CD8-positive, alpha-beta memory T cell (primary cell): ENCODE results near the gene PRUNE2. TPM values are rescaled to one million over a fixed set of nuclear protein-coding genes. Genes with fewer than 3 reads are reported as not detected.

Source experiments
- CTCF ChIA-PET: fragments of 350-600 bp; sonication (Branson Sonifier 250); formaldehyde crosslinking; loops from one replicate; lab custom pipeline; 2021; ENCODE audit warnings: antibody characterized with exemption; lab: Charles Lee
- POLR2A ChIA-PET: fragments of 350-600 bp; sonication (Branson Sonifier 250); formaldehyde crosslinking; loops from one replicate; lab custom pipeline; 2021; ENCODE audit warnings: antibody characterized with exemption; lab: Charles Lee
- DNase-seq, 5 donors: peaks; one replicate each; pipeline versions ENCODE4 v3.0.0 to v3.0.0-alpha.2; 2020 to 2022; ENCODE audit warnings: mixed read lengths in 1 of 5
- H3K27ac ChIP-seq: one replicate; pipeline ENCODE4 v1.7.0; 2013; ENCODE audit warnings: low read depth, mild to moderate bottlenecking, low read length, moderate library complexity
- H3K27me3 ChIP-seq: 2 replicates; pipeline ENCODE4 v1.7.0; 2013; ENCODE audit warnings: low read length, mild to moderate bottlenecking; ENCODE audit not compliant: insufficient read depth, poor library complexity, severe bottlenecking
- H3K36me3 ChIP-seq: 2 replicates; pipeline ENCODE4 v1.7.0; 2013; ENCODE audit warnings: mild to moderate bottlenecking, low read length, moderate library complexity; ENCODE audit not compliant: insufficient read depth
- H3K4me1 ChIP-seq: 2 replicates; pipeline ENCODE4 v1.7.0; 2013; ENCODE audit warnings: mild to moderate bottlenecking, low read length, moderate library complexity; ENCODE audit not compliant: insufficient read depth
- H3K4me3 ChIP-seq: 2 replicates; pipeline ENCODE4 v1.7.0; 2013; ENCODE audit warnings: mild to moderate bottlenecking, low read length
- H3K9me3 ChIP-seq: 2 replicates; pipeline ENCODE4 v1.7.0; 2013; ENCODE audit warnings: mild to moderate bottlenecking, low read length
- H3K27ac Mint-ChIP-seq, 8 donors: one replicate each; pipeline ENCODE4 v1.8.0; 2020 to 2021; ENCODE audit warnings: mixed read lengths in 8 of 8, mild to moderate bottlenecking in 6 of 8, inconsistent platforms in 3 of 8, moderate library complexity in 3 of 8
- H3K27me3 Mint-ChIP-seq, 2 donors: one replicate each; pipeline ENCODE4 v1.8.0; 2020 to 2021; ENCODE audit warnings: mixed read lengths in 2 of 2, mild to moderate bottlenecking in 1 of 2, moderate library complexity in 1 of 2
- H3K36me3 Mint-ChIP-seq, 3 donors: one replicate each; pipeline ENCODE4 v1.8.0; 2020 to 2021; ENCODE audit warnings: mixed read lengths in 3 of 3, inconsistent platforms in 1 of 3, mild to moderate bottlenecking in 1 of 3
- H3K4me1 Mint-ChIP-seq, 3 donors: one replicate each; pipeline ENCODE4 v1.8.0; 2020 to 2021; ENCODE audit warnings: mixed read lengths in 3 of 3, inconsistent platforms in 1 of 3, mild to moderate bottlenecking in 1 of 3
- H3K4me3 Mint-ChIP-seq, 7 donors: one replicate each; pipeline ENCODE4 v1.8.0; 2020 to 2021; ENCODE audit warnings: mixed read lengths in 7 of 7, mild to moderate bottlenecking in 6 of 7, moderate library complexity in 4 of 7, inconsistent platforms in 2 of 7
- H3K9me3 Mint-ChIP-seq, 5 donors: one replicate each; pipeline ENCODE4 v1.8.0; 2020 to 2022; ENCODE audit warnings: mixed read lengths in 5 of 5, mild to moderate bottlenecking in 3 of 5, moderate library complexity in 2 of 5, inconsistent platforms in 1 of 5
- polyA plus RNA-seq: library from polyadenylated mRNA; unstranded; fragments of 300-500 nt; fragmentation: Illumina TruSeq; gene quantifications from one replicate; pipeline ENCODE4 v1.2.3, GENCODE V29; 2021
- total RNA-seq, 2 experiments: library from RNA; stranded (reverse); gene quantifications; one replicate each; pipeline ENCODE4 v1.2.3, GENCODE V29; 2021

The PRUNE2 gene
- total and polyA plus RNA-seq, 3 experiments from 2014 or later, result 0.21 to 0.53 (median 0.48) TPM

DNA sequence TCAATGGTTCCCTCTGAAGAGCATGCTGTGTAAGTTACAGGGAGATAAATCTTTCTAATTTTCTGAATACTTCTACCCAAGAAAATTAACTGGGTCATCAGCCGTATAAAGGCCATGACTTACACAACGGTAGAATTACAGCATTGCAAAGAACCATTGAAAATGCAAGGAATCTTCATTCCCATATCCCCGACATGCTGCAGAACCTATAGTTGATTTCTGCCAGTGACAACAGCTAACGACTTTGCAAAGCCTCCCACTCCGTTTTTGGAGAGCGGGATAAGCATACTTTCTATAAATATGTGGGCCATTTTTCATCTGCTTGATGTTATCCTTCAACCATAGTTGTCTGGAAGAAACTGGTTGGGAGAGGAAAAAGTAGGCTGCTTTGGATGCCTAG, 85.5 kb downstream of the PRUNE2 start:
- H3K36me3 Mint-ChIP-seq, result no peaks in the 10 kb centered on the region
- H3K9me3 ChIP-seq, result no peaks in the 10 kb centered on the region
- ChIA-PET CTCF (no interaction called here), POLR2A (no interaction called here)
- no peak overlapping the region for H3K27ac Mint-ChIP-seq
- DNase-seq, result no peak
- H3K4me3 ChIP-seq, result no peak overlapping the region
- H3K9me3 Mint-ChIP-seq, result no peaks in the 10 kb centered on the region
- H3K27ac ChIP-seq, result no peak overlapping the region
- H3K4me3 Mint-ChIP-seq, result no peak overlapping the region
- H3K27me3 ChIP-seq, result no peaks in the 10 kb centered on the region
- H3K4me1 ChIP-seq, result no peaks in the 10 kb centered on the region
- H3K4me1 Mint-ChIP-seq, result no peaks in the 10 kb centered on the region
- H3K36me3 ChIP-seq, result no peaks in the 10 kb centered on the region
- peaks cover 8 to 19% of the 10 kb centered on the region in 2 donors for H3K27me3 Mint-ChIP-seq

- Histone ChIP-seq H3K27ac (no peak overlapping the region), H3K9me3 (no peaks in the 10 kb centered on the region), H3K4me3 (no peak overlapping the region), H3K27me3 (no peaks in the 10 kb centered on the region), H3K4me1 (no peaks in the 10 kb centered on the region), H3K36me3 (no peaks in the 10 kb centered on the region)
- Mint-ChIP-seq H3K4me3 (peak overlapping the region in 1 of 7 donors; percentile 7), H3K27me3 (peaks cover 4 to 25% of the 10 kb centered on the region in 2 donors), H3K9me3 (no peaks in the 10 kb centered on the region), H3K4me1 (no peaks in the 10 kb centered on the region), H3K36me3 (no peaks in the 10 kb centered on the region), H3K27ac (no peak overlapping the region)
- ChIA-PET POLR2A (no interaction called here), CTCF (no interaction called here)
- DNase-seq, result no peak
Observed at GRCh38 chr9:76818271-76818670, 87.6 kb downstream of the PRUNE2 start.

GRCh38 chr9:76817489-76817888, 88.4 kb downstream of the PRUNE2 start:
- no peak overlapping the region for H3K4me3 Mint-ChIP-seq
- H3K27me3 Mint-ChIP-seq, result peaks cover 5 to 25% of the 10 kb centered on the region in 2 donors
- DNase-seq, result no peak
- POLR2A ChIA-PET, result no interaction called here
- Histone ChIP-seq H3K27ac (no peak overlapping the region), H3K4me3 (no peak overlapping the region), H3K4me1 (no peaks in the 10 kb centered on the region), H3K36me3 (no peaks in the 10 kb centered on the region), H3K27me3 (no peaks in the 10 kb centered on the region), H3K9me3 (no peaks in the 10 kb centered on the region)
- CTCF ChIA-PET, result no interaction called here
- H3K27ac Mint-ChIP-seq, result no peak overlapping the region
- H3K9me3 Mint-ChIP-seq, result no peaks in the 10 kb centered on the region
- H3K36me3 Mint-ChIP-seq, result no peaks in the 10 kb centered on the region
- no peaks in the 10 kb centered on the region for H3K4me1 Mint-ChIP-seq

DNA sequence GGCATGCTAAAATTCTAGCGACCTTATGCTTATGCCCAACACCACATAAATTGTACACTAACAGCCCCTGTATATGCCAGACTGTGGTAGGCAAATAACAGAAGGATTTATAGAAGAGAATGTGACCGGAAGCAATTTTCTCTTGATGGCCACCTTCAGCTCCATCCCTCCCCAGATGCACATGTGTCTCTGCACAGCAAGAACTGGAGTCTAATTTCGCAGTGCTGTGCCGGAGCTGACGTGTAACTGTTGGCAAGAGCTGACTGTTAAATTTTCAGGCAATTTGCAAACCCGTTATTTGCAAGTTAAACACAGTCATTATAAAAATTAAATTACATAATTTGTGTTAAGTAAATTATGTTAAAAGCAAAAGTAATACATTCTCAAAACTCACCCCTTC, 93.3 kb downstream of the PRUNE2 start:
- CTCF ChIA-PET, result no interaction called here
- Mint-ChIP-seq H3K4me3 (no peak overlapping the region), H3K27me3 (peaks cover 14 to 21% of the 10 kb centered on the region in 2 donors)

GRCh38 chr9:76810377-76810957, 95.4 kb downstream of the PRUNE2 start:
- H3K36me3 ChIP-seq, result no peaks in the 10 kb centered on the region
- H3K27ac Mint-ChIP-seq, result no peak overlapping the region
- H3K9me3 ChIP-seq, result no peaks in the 10 kb centered on the region
- DNase-seq, result no peak
- H3K9me3 Mint-ChIP-seq, result peaks cover 0 to 3% (median 0%) of the 10 kb centered on the region in 5 donors
- peaks cover 14 to 21% of the 10 kb centered on the region in 2 donors for H3K27me3 Mint-ChIP-seq
- no peaks in the 10 kb centered on the region for H3K27me3 ChIP-seq
- H3K36me3 Mint-ChIP-seq, result no peaks in the 10 kb centered on the region
- ChIA-PET POLR2A (no interaction called here), CTCF (no interaction called here)
- H3K27ac ChIP-seq, result no peak overlapping the region
- no peak overlapping the region for H3K4me3 ChIP-seq
- no peaks in the 10 kb centered on the region for H3K4me1 Mint-ChIP-seq
- H3K4me1 ChIP-seq, result no peaks in the 10 kb centered on the region
- no peak overlapping the region for H3K4me3 Mint-ChIP-seq

More for the DNA sequence above, 93.3 kb downstream of the PRUNE2 start:
- Mint-ChIP-seq H3K4me1 (no peaks in the 10 kb centered on the region), H3K36me3 (no peaks in the 10 kb centered on the region), H3K9me3 (peaks cover 0 to 3% (median 0%) of the 10 kb centered on the region in 5 donors), H3K27ac (no peak overlapping the region)
- H3K27ac ChIP-seq, result no peak overlapping the region
- H3K4me1 ChIP-seq, result no peaks in the 10 kb centered on the region
- no peaks in the 10 kb centered on the region for H3K9me3 ChIP-seq
- no peaks in the 10 kb centered on the region for H3K36me3 ChIP-seq
- POLR2A ChIA-PET, result no interaction called here
- no peak overlapping the region for H3K4me3 ChIP-seq
- H3K27me3 ChIP-seq, result no peaks in the 10 kb centered on the region
- no peak for DNase-seq

GRCh38 chr9:76808636-76809035, 97.3 kb downstream of the PRUNE2 start:
- H3K4me3 ChIP-seq, result no peak overlapping the region
- H3K9me3 ChIP-seq, result no peaks in the 10 kb centered on the region
- Mint-ChIP-seq H3K27ac (no peak overlapping the region), H3K9me3 (peaks cover 0 to 3% (median 0%) of the 10 kb centered on the region in 5 donors), H3K36me3 (no peaks in the 10 kb centered on the region), H3K4me1 (no peaks in the 10 kb centered on the region), H3K4me3 (no peak overlapping the region), H3K27me3 (peaks cover 13 to 16% of the 10 kb centered on the region in 2 donors)
- H3K4me1 ChIP-seq, result no peaks in the 10 kb centered on the region
- no peak for DNase-seq
- no peak overlapping the region for H3K27ac ChIP-seq
- no peaks in the 10 kb centered on the region for H3K27me3 ChIP-seq
- POLR2A ChIA-PET, result no interaction called here
- no peaks in the 10 kb centered on the region for H3K36me3 ChIP-seq
- CTCF ChIA-PET, result no interaction called here

GRCh38 chr9:76803762-76804161, 102.2 kb downstream of the PRUNE2 start:
- Histone ChIP-seq H3K27me3 (no peaks in the 10 kb centered on the region), H3K27ac (no peak overlapping the region), H3K4me1 (no peaks in the 10 kb centered on the region), H3K36me3 (no peaks in the 10 kb centered on the region), H3K9me3 (no peaks in the 10 kb centered on the region), H3K4me3 (no peak overlapping the region)
- Mint-ChIP-seq H3K36me3 (no peaks in the 10 kb centered on the region), H3K9me3 (peaks cover 0 to 3% (median 0%) of the 10 kb centered on the region in 5 donors), H3K27me3 (peaks cover 7 to 18% of the 10 kb centered on the region in 2 donors), H3K4me1 (no peaks in the 10 kb centered on the region), H3K4me3 (no peak overlapping the region), H3K27ac (no peak overlapping the region)
- ChIA-PET POLR2A (no interaction called here), CTCF (no interaction called here)
- no peak for DNase-seq

DNA sequence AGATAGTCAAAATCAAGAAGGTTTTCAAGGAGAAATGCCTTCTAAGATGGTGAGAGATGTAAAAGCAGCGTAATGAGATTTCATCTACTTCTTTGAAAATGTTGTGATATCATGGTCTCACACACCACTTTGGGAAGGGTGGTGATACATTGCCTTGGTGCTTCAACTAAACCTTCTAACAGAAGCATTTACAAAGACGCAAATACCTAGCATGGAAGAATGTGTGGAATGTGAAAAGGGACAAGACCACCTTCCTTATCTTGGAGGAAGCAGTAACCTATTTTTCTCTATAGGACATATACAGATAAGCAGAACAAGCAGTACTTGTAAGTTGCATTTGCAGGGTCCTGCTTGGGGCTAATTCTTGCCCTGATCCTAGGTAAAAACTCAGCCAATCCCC, 102.8 kb downstream of the PRUNE2 start:
- H3K4me3 ChIP-seq, result no peak overlapping the region
- H3K27ac Mint-ChIP-seq, result no peak overlapping the region
- no peaks in the 10 kb centered on the region for H3K4me1 ChIP-seq
- no peak overlapping the region for H3K27ac ChIP-seq
- no peak overlapping the region for H3K4me3 Mint-ChIP-seq
- peaks cover 0 to 2% (median 0%) of the 10 kb centered on the region in 5 donors for H3K9me3 Mint-ChIP-seq
- H3K36me3 Mint-ChIP-seq, result no peaks in the 10 kb centered on the region
- H3K36me3 ChIP-seq, result no peaks in the 10 kb centered on the region
- DNase-seq, result no peak
- CTCF ChIA-PET, result no interaction called here
- H3K27me3 Mint-ChIP-seq, result peaks cover 4 to 12% of the 10 kb centered on the region in 2 donors
- no peaks in the 10 kb centered on the region for H3K27me3 ChIP-seq
- POLR2A ChIA-PET, result no interaction called here
- H3K9me3 ChIP-seq, result no peaks in the 10 kb centered on the region
- H3K4me1 Mint-ChIP-seq, result no peaks in the 10 kb centered on the region
